Right lobe of liver (tissue), 4 donors: ENCODE results near the gene NALF2.

ENCODE experiments used
- CTCF ChIP-seq, 4 donors: fragments of 200-600 bp in 3 of 4; fragments of 450-650 bp in 1 of 4; IDR thresholded peaks; one replicate each; pipeline versions ENCODE4 v1.5.1 to v1.8.0; 2016 to 2022; ENCODE audit warnings: antibody characterized with exemption in 4 of 4, mild to moderate bottlenecking in 2 of 4
- POLR2A ChIP-seq: fragments of 450-650 bp; IDR thresholded peaks from one replicate; pipeline ENCODE4 v1.6.1; 2017; ENCODE audit warnings: antibody characterized with exemption, mild to moderate bottlenecking
- donor health status: DM: no; HTN: no; CAD: no.
- donor health status: DM: no; HTN: no; CAD: no.
- donor health status: DM: no; HTN: yes; CAD: no.

- no peak for TF ChIP-seq CTCF (IDR thresholded peaks at IDR 0.05)
- TF ChIP-seq POLR2A: no peak
Measured at GRCh38 chrX:69543572-69543971, 39.4 kb downstream of the NALF2 start.
